ENCODE measurements around the gene DIPK2A. TPM values are rescaled to one million over a fixed set of nuclear protein-coding genes. Genes with fewer than 3 reads are reported as not detected.

The DIPK2A gene
- polyA plus RNA-seq, 1 of the 3 experiments (the other 2 are of a cell fraction), result 0.03 TPM

GRCh38 chr3:143991713-143992112 is 20.1 kb downstream of the DIPK2A start (continued):
- no peak for TF ChIP-seq RXRA (IDR thresholded peaks at IDR 0.05; ENCODE audit: borderline replicate concordance, low read depth)

GRCh38 chr3:143998266-143998665 is 26.6 kb downstream of the DIPK2A start:
- Histone ChIP-seq H3F3A (replicated peaks; ENCODE audit: insufficient read depth) (no peaks in the 10 kb centered on the region), H3K9me3 (no peaks in the 10 kb centered on the region), H3K27me3 (ENCODE audit: insufficient read depth) (no peaks in the 10 kb centered on the region), H3K9ac (no peak overlapping the region), H3K36me3 (replicated peaks in 1 of 2; ENCODE audit: control insufficient read depth in 1 of 2, insufficient read depth in 2 of 2, low read length in 1 of 2) (no peaks in the 10 kb centered on the region), H3K4me1 (ENCODE audit: control insufficient read depth in 1 of 2, insufficient read depth in 2 of 2, low read depth in 1 of 2, low read length in 1 of 2) (no peaks in the 10 kb centered on the region), H3K4me3 (ENCODE audit: low read depth in 2 of 2, low read length in 1 of 2) (no peak overlapping the region), H3K4me2 (no peak overlapping the region), H3K27ac (ENCODE audit: low read depth in 2 of 2, low read length in 1 of 2) (no peak overlapping the region), H3K9me2 (no peaks in the 10 kb centered on the region), H3K79me2 (ENCODE audit: insufficient read depth) (no peaks in the 10 kb centered on the region), H4K20me1 (ENCODE audit: insufficient read depth) (no peaks in the 10 kb centered on the region), H2AFZ (ENCODE audit: low read depth) (no peak overlapping the region)
- CTCF ChIA-PET, result interaction anchor here (0.5 kb wide), 1 partner anchor 281 kb away, joined by 3 read pairs; no protein-coding TSS in a partner anchor
- TF ChIP-seq GATA2 (CRISPR knock-in tag; IDR thresholded peaks at IDR 0.05) (no peak), REST (IDR thresholded peaks at IDR 0.05; ENCODE audit: low read depth, low read length) (no peak), TCF12 (IDR thresholded peaks at IDR 0.05) (no peak), FOXM1 (IDR thresholded peaks at IDR 0.05; ENCODE audit: low read depth) (no peak), NRF1 (IDR thresholded peaks at IDR 0.05; ENCODE audit: low read depth, low read length) (no peak), RFX5 (IDR thresholded peaks at IDR 0.05; ENCODE audit: low read length) (no peak), ELF1 (IDR thresholded peaks at IDR 0.05) (no peak), FOSL2 (IDR thresholded peaks at IDR 0.05; ENCODE audit: borderline replicate concordance, low read depth) (no peak), MXI1 (IDR thresholded peaks at IDR 0.05; ENCODE audit: low read depth, low read length) (no peak), SMC3 (IDR thresholded peaks at IDR 0.05; ENCODE audit: low read depth, low read length) (no peak), FOXJ3 (CRISPR knock-in tag; IDR thresholded peaks at IDR 0.05) (no peak), EP300 (IDR thresholded peaks at IDR 0.05; ENCODE audit: borderline replicate concordance in 1 of 2, low read depth in 1 of 2, low read length in 1 of 2) (no peak), JUND (IDR thresholded peaks at IDR 0.05) (no peak), MEF2A (IDR thresholded peaks at IDR 0.05; ENCODE audit: borderline replicate concordance, low read depth) (no peak), GABPA (IDR thresholded peaks at IDR 0.05; ENCODE audit: low read depth) (no peak)
- TF ChIP-seq, protein P1, sequence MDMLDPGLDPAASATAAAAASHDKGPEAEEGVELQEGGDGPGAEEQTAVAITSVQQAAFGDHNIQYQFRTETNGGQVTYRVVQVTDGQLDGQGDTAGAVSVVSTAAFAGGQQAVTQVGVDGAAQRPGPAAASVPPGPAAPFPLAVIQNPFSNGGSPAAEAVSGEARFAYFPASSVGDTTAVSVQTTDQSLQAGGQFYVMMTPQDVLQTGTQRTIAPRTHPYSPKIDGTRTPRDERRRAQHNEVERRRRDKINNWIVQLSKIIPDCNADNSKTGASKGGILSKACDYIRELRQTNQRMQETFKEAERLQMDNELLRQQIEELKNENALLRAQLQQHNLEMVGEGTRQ (IDR thresholded peaks at IDR 0.05; ENCODE audit: borderline replicate concordance, low read depth, low read length), result no peak
- TF ChIP-seq, protein P2, sequence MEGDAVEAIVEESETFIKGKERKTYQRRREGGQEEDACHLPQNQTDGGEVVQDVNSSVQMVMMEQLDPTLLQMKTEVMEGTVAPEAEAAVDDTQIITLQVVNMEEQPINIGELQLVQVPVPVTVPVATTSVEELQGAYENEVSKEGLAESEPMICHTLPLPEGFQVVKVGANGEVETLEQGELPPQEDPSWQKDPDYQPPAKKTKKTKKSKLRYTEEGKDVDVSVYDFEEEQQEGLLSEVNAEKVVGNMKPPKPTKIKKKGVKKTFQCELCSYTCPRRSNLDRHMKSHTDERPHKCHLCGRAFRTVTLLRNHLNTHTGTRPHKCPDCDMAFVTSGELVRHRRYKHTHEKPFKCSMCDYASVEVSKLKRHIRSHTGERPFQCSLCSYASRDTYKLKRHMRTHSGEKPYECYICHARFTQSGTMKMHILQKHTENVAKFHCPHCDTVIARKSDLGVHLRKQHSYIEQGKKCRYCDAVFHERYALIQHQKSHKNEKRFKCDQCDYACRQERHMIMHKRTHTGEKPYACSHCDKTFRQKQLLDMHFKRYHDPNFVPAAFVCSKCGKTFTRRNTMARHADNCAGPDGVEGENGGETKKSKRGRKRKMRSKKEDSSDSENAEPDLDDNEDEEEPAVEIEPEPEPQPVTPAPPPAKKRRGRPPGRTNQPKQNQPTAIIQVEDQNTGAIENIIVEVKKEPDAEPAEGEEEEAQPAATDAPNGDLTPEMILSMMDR (IDR thresholded peaks at IDR 0.05), result no peak
- TF ChIP-seq, protein P3, sequence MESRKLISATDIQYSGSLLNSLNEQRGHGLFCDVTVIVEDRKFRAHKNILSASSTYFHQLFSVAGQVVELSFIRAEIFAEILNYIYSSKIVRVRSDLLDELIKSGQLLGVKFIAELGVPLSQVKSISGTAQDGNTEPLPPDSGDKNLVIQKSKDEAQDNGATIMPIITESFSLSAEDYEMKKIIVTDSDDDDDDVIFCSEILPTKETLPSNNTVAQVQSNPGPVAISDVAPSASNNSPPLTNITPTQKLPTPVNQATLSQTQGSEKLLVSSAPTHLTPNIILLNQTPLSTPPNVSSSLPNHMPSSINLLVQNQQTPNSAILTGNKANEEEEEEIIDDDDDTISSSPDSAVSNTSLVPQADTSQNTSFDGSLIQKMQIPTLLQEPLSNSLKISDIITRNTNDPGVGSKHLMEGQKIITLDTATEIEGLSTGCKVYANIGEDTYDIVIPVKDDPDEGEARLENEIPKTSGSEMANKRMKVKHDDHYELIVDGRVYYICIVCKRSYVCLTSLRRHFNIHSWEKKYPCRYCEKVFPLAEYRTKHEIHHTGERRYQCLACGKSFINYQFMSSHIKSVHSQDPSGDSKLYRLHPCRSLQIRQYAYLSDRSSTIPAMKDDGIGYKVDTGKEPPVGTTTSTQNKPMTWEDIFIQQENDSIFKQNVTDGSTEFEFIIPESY (IDR thresholded peaks at IDR 0.05; ENCODE audit: borderline replicate concordance, low read depth), result no peak
- DNase-seq, result no peak
- WGBS (ENCODE audit: low lambda C conversion rate), result 30% methylated on average over 6 of the region's 6 CpGs
- POLR2A ChIA-PET, result no interaction called here
